AML-193 (cell line): ENCODE measurements around the gene DOCK4.

Experiments used
- DNase-seq, 2 experiments: peaks; one replicate each; lab custom pipeline; 2025; lab: John Stamatoyannopoulos, UW

The DOCK4 gene

GRCh38 chr7:111820121-111820520 lies 386.1 kb downstream of the DOCK4 start:
- no peak for DNase-seq

- no peak for DNase-seq
Measured at GRCh38 chr7:111815354-111815753, 390.8 kb downstream of the DOCK4 start.

- no peak for DNase-seq
Measured at GRCh38 chr7:111813306-111813705, 392.9 kb downstream of the DOCK4 start.

- no peak for DNase-seq
Measured at GRCh38 chr7:111806232-111806631, 400.0 kb downstream of the DOCK4 start.

GRCh38 chr7:111803015-111803758 lies 403.0 kb downstream of the DOCK4 start:
- DNase-seq, result no peak

- DNase-seq, result no peak
Measured at GRCh38 chr7:111802194-111802772, 403.9 kb downstream of the DOCK4 start.

- no peak for DNase-seq
Measured at GRCh38 chr7:111801277-111801676, 404.9 kb downstream of the DOCK4 start.

- no peak for DNase-seq
Measured at GRCh38 chr7:111796671-111797070, 409.5 kb downstream of the DOCK4 start.

- no peak for DNase-seq
Measured at GRCh38 chr7:111789870-111790269, 416.3 kb downstream of the DOCK4 start.

GRCh38 chr7:111789048-111789320 lies 417.2 kb downstream of the DOCK4 start:
- no peak for DNase-seq

GRCh38 chr7:111788286-111789047 lies 417.7 kb downstream of the DOCK4 start:
- no peak for DNase-seq

GRCh38 chr7:111787741-111788140 lies 418.5 kb downstream of the DOCK4 start:
- no peak for DNase-seq

- no peak for DNase-seq
Measured at GRCh38 chr7:111787099-111787498, 419.1 kb downstream of the DOCK4 start.

GRCh38 chr7:111785076-111785475 lies 421.1 kb downstream of the DOCK4 start:
- DNase-seq, result no peak

GRCh38 chr7:111784296-111784695 lies 421.9 kb downstream of the DOCK4 start:
- no peak for DNase-seq

- DNase-seq, result no peak
Measured at GRCh38 chr7:111783854-111784253, 422.3 kb downstream of the DOCK4 start.

- DNase-seq, result no peak
Measured at GRCh38 chr7:111780527-111780926, 425.7 kb downstream of the DOCK4 start.

GRCh38 chr7:111775206-111775605 lies 431.0 kb downstream of the DOCK4 start:
- no peak for DNase-seq

- DNase-seq, result no peak
Measured at GRCh38 chr7:111772716-111773115, 433.5 kb downstream of the DOCK4 start.

- DNase-seq, result no peak
Measured at GRCh38 chr7:111771638-111772037, 434.6 kb downstream of the DOCK4 start.

- no peak for DNase-seq
Measured at GRCh38 chr7:111770116-111770515, 436.1 kb downstream of the DOCK4 start.

- no peak for DNase-seq
Measured at GRCh38 chr7:111765751-111766643, 440.2 kb downstream of the DOCK4 start.
